Esophagus squamous epithelium (tissue), 5 donors: Measurements from ENCODE around the gene NRCAM. TPM values are rescaled to one million over a fixed set of nuclear protein-coding genes. Genes with fewer than 3 reads are reported as not detected.

ENCODE experiments used
- DNase-seq: peaks from one replicate; lab custom pipeline; 2025; lab: John Stamatoyannopoulos, UW
- H3K27ac ChIP-seq, 4 donors: fragments of 200-600 bp; sonication (generic); one replicate each; pipeline ENCODE4 v1.5.1; 2016 to 2019; ENCODE audit warnings: mild to moderate bottlenecking in 1 of 4
- H3K27me3 ChIP-seq, 4 donors: fragments of 200-600 bp; sonication (generic); 1 replicate in 3 of 4; 2 replicates in 1 of 4; pipeline versions ENCODE4 v1.5.1 to v1.6.0; 2017 to 2021; ENCODE audit warnings: antibody characterized with exemption in 1 of 4
- H3K36me3 ChIP-seq, 3 donors: fragments of 200-600 bp; sonication (generic); one replicate each; pipeline ENCODE4 v1.5.1; 2016 to 2019
- H3K4me1 ChIP-seq, 3 donors: fragments of 200-600 bp; sonication (generic); one replicate each; pipeline ENCODE4 v1.5.1; 2017 to 2019
- H3K4me3 ChIP-seq, 4 donors: fragments of 200-600 bp; sonication (generic); 1 replicate in 3 of 4; 2 replicates in 1 of 4; pipeline ENCODE4 v1.5.1; 2016 to 2019; ENCODE audit warnings: mild to moderate bottlenecking in 2 of 4, moderate library complexity in 1 of 4
- H3K9me3 ChIP-seq, 3 donors: fragments of 200-600 bp; sonication (generic); one replicate each; pipeline ENCODE4 v1.5.1; 2016 to 2019
- POLR2A ChIP-seq, 4 donors: fragments of 450-650 bp; IDR thresholded peaks; one replicate each; pipeline ENCODE4 v1.6.1; 2017; ENCODE audit warnings: antibody characterized with exemption in 4 of 4, mild to moderate bottlenecking in 4 of 4, moderate library complexity in 3 of 4
- WGBS, 2 donors: methylation state at CpG; one replicate each; pipeline ENCODE4 v1.1.5; 2018; 5-methylcytosine and 5-hydroxymethylcytosine counted together
- intact Hi-C: fragments of 100-400 bp; cut with DNase I; formaldehyde crosslinking; loops from one replicate; pipeline ENCODE4 v1.15.0; 2022
- total RNA-seq, 4 donors: library from RNA; depleted of rRNA; stranded (reverse); fragments of >200 nt; gene quantifications; one replicate each; pipeline ENCODE4 v1.1.0, GENCODE V29; 2016
- TF ChIP-seq, protein P1 (sequence below), 6 experiments: fragments of 450-650 bp in 4 of 6; fragments of 200-600 bp in 2 of 6; sonication (generic) in 2 of 6; IDR thresholded peaks; one replicate each; pipeline ENCODE4 v1.5.1; 2016 to 2019; ENCODE audit warnings: antibody characterized with exemption in 6 of 6, mild to moderate bottlenecking in 4 of 6, moderate library complexity in 4 of 6
- donor health status: DM: yes; HTN: yes; CAD: no.

NRCAM gene
- total RNA-seq, 4 donors from 2014 or later, result 1.5 to 9.8 (median 6.3) TPM; not detected in 1

DNA sequence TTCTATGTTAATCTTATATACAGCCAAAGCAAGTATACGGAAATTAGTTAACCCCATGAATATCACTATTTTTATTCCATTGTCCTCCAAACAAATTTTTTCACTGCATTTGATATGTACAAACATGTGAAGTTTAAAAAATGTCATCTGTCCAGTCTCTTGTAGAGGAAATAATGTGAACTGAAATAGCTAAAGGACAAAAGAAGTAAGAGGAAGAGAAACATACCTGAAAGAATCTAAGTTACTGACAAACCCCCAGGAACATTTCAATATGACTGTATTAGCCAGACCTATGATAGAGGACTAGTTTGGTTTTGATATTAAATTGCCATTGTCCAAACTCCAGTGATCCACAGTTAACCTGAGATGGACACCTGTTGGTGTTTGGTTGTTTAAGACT, 80.6 kb downstream of the NRCAM start:
- no peaks in the 10 kb centered on the region for H3K36me3 ChIP-seq
- H3K27me3 ChIP-seq, result no peaks in the 10 kb centered on the region
- H3K4me1 ChIP-seq, result no peaks in the 10 kb centered on the region
- H3K27ac ChIP-seq, result no peak overlapping the region
- H3K9me3 ChIP-seq, result no peaks in the 10 kb centered on the region
- no peak for TF ChIP-seq POLR2A (IDR thresholded peaks at IDR 0.05)
- TF ChIP-seq, protein P1, sequence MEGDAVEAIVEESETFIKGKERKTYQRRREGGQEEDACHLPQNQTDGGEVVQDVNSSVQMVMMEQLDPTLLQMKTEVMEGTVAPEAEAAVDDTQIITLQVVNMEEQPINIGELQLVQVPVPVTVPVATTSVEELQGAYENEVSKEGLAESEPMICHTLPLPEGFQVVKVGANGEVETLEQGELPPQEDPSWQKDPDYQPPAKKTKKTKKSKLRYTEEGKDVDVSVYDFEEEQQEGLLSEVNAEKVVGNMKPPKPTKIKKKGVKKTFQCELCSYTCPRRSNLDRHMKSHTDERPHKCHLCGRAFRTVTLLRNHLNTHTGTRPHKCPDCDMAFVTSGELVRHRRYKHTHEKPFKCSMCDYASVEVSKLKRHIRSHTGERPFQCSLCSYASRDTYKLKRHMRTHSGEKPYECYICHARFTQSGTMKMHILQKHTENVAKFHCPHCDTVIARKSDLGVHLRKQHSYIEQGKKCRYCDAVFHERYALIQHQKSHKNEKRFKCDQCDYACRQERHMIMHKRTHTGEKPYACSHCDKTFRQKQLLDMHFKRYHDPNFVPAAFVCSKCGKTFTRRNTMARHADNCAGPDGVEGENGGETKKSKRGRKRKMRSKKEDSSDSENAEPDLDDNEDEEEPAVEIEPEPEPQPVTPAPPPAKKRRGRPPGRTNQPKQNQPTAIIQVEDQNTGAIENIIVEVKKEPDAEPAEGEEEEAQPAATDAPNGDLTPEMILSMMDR (IDR thresholded peaks at IDR 0.05), result no peak
- WGBS, 2 donors, result 90 to 95% methylated on average over 1 of the region's 1 CpG
- H3K4me3 ChIP-seq, result no peak overlapping the region
- no peak for DNase-seq
- intact Hi-C loops, result no loop called here

DNA sequence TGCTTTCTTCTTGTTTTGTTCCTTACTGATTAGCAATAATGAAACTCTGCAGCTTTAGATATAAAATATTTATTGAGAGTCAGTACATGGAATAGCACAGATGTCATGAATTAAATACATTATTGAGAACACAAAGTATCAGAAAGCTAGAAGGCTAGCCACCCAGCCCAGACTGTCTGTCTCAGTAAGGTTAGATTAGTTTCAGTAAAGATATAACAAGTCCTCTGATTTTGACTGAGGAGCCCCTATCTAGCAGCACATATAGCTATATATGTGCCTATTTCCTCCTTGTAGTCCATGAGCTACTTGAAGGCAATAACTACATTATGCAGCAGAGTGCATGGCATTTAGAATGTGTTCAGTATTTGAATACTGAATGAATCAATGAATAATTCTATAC, 81.3 kb downstream of the NRCAM start:
- H3K4me1 ChIP-seq, result no peaks in the 10 kb centered on the region
- TF ChIP-seq, protein P1 (IDR thresholded peaks at IDR 0.05), result no peak
- TF ChIP-seq POLR2A (IDR thresholded peaks at IDR 0.05), result no peak
- DNase-seq, result no peak

DNA sequence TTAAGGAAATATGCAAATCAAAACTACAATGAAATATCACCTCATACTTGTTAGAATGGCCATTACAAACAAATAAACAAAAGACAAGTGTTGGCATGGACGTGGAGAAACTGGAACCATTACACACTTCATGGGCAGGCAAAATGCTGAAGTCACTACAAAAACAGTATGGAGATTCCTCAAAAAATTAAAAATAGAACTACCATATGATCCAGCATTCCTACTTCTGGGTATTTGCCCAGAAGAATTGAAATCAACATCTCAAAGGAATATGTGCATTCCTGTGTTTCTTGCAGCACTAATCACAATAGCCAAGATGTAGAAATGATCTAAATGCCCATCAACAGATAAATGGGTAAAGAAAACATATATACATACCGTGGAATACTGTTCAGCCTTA, 83.6 kb downstream of the NRCAM start:
- Histone ChIP-seq H3K36me3 (no peaks in the 10 kb centered on the region), H3K9me3 (no peaks in the 10 kb centered on the region), H3K27me3 (no peaks in the 10 kb centered on the region), H3K27ac (no peak overlapping the region), H3K4me1 (no peaks in the 10 kb centered on the region), H3K4me3 (no peak overlapping the region)
- intact Hi-C loops, result no loop called here
- TF ChIP-seq, protein P1 (IDR thresholded peaks at IDR 0.05), result no peak
- TF ChIP-seq POLR2A (IDR thresholded peaks at IDR 0.05), result no peak
- WGBS, 2 donors, result 66 to 77% methylated on average over 2 of the region's 2 CpGs
- DNase-seq, result no peak

More for the DNA sequence above, 81.3 kb downstream of the NRCAM start:
- H3K36me3 ChIP-seq, result no peaks in the 10 kb centered on the region
- no peaks in the 10 kb centered on the region for H3K27me3 ChIP-seq
- intact Hi-C loops, result no loop called here
- no peak overlapping the region for H3K27ac ChIP-seq
- no peak overlapping the region for H3K4me3 ChIP-seq
- no peaks in the 10 kb centered on the region for H3K9me3 ChIP-seq

DNA sequence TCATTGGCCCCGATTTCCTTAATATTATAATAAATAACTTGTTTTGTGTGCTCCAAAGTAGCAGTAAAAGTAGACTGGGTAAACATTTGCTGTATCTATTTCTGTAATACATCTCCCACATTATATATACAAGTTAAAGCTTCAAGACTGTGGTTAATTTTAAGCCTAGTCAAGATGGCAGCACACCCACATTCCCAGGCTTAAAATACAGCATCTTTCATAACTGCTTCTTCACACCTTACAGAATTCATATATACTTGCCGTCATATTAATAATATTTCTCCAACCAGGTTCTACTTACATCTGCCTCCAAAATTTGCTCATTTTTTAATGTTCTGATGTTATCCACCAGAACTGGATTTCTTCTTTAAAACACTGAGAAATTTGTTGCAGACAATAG, 85.6 kb downstream of the NRCAM start:
- DNase-seq, result no peak
- no peak overlapping the region for H3K4me3 ChIP-seq
- H3K27me3 ChIP-seq, result no peaks in the 10 kb centered on the region
- H3K4me1 ChIP-seq, result no peaks in the 10 kb centered on the region
- WGBS, 2 donors, result 57 to 66% methylated on average over 2 of the region's 2 CpGs
- no peaks in the 10 kb centered on the region for H3K36me3 ChIP-seq
- no peaks in the 10 kb centered on the region for H3K9me3 ChIP-seq
- H3K27ac ChIP-seq, result no peak overlapping the region
- intact Hi-C loops, result no loop called here
- no peak for TF ChIP-seq POLR2A (IDR thresholded peaks at IDR 0.05)
- TF ChIP-seq, protein P1 (IDR thresholded peaks at IDR 0.05), result no peak

DNA sequence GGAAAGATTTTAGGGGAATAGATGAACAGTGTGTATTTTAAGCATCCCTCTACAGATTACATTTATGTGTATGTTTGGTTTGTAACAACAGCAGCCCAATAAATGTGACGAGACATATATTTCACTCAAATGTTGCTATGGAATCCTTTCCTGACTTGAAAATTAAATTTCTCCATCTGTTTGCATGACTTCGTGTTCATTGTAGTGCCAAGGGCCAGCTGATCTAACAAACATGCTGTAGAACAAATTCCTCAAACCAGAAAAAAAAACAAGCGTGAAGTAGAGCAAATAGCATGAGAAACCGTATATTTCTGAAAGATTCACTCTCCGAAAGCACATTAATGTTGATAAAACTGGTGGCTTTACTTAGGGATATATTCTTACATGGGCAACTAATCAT, 87.8 kb downstream of the NRCAM start:
- Histone ChIP-seq H3K27me3 (no peaks in the 10 kb centered on the region), H3K36me3 (no peaks in the 10 kb centered on the region), H3K9me3 (no peaks in the 10 kb centered on the region), H3K4me3 (no peak overlapping the region), H3K27ac (no peak overlapping the region), H3K4me1 (no peaks in the 10 kb centered on the region)
- intact Hi-C loops, result no loop called here
- TF ChIP-seq POLR2A (IDR thresholded peaks at IDR 0.05), result no peak
- TF ChIP-seq, protein P1 (IDR thresholded peaks at IDR 0.05), result no peak
- DNase-seq, result no peak
- WGBS, 2 donors, result 69 to 82% methylated on average over 5 of the region's 5 CpGs
